ENCODE results near the gene SURF6.

Gene SURF6

GRCh38 chr9:133355881-133356357 lies 19.9 kb upstream of the SURF6 start:
- H3K4me3 ChIP-seq (ENCODE audit: insufficient read depth, low read depth, low read length), result peak overlapping the region; percentile 82
- WGBS, 2 experiments, result 1 to 2% methylated on average over 31 of the region's 31 CpGs
- no peak overlapping the region for H3K27ac ChIP-seq (ENCODE audit: insufficient read depth, low read depth, low read length, poor library complexity, severe bottlenecking)
- no peaks in the 10 kb centered on the region for H3K27me3 ChIP-seq (ENCODE audit: control insufficient read depth, insufficient read depth, low read length, poor library complexity, severe bottlenecking)
- no peaks in the 10 kb centered on the region for H3K9me3 ChIP-seq (ENCODE audit: control insufficient read depth, low read length)
- H3K36me3 ChIP-seq (ENCODE audit: control insufficient read depth, insufficient read depth, low read length), result peaks cover 17% of the 10 kb centered on the region
- H3K4me1 ChIP-seq (ENCODE audit: control insufficient read depth, insufficient read depth, low read length), result peaks cover 8% of the 10 kb centered on the region

GRCh38 chr9:133354766-133355165 lies 18.8 kb upstream of the SURF6 start:
- Histone ChIP-seq H3K4me1 (ENCODE audit: control insufficient read depth, insufficient read depth, low read length) (peaks cover 8% of the 10 kb centered on the region), H3K9me3 (ENCODE audit: control insufficient read depth, low read length) (no peaks in the 10 kb centered on the region), H3K4me3 (ENCODE audit: insufficient read depth, low read depth, low read length) (no peak overlapping the region), H3K36me3 (ENCODE audit: control insufficient read depth, insufficient read depth, low read length) (peaks cover 21% of the 10 kb centered on the region), H3K27me3 (ENCODE audit: control insufficient read depth, insufficient read depth, low read length, poor library complexity, severe bottlenecking) (no peaks in the 10 kb centered on the region), H3K27ac (ENCODE audit: insufficient read depth, low read depth, low read length, poor library complexity, severe bottlenecking) (no peak overlapping the region)
- WGBS, 2 experiments, result 93 to 95% methylated on average over 7 of the region's 7 CpGs

GRCh38 chr9:133353548-133353947 lies 17.6 kb upstream of the SURF6 start:
- peaks cover 24% of the 10 kb centered on the region for H3K36me3 ChIP-seq (ENCODE audit: control insufficient read depth, insufficient read depth, low read length)
- no peak overlapping the region for H3K4me3 ChIP-seq (ENCODE audit: insufficient read depth, low read depth, low read length)
- peaks cover 8% of the 10 kb centered on the region for H3K4me1 ChIP-seq (ENCODE audit: control insufficient read depth, insufficient read depth, low read length)
- WGBS, 2 experiments, result 90 to 91% methylated on average over 5 of the region's 5 CpGs
- no peak overlapping the region for H3K27ac ChIP-seq (ENCODE audit: insufficient read depth, low read depth, low read length, poor library complexity, severe bottlenecking)
- H3K27me3 ChIP-seq (ENCODE audit: control insufficient read depth, insufficient read depth, low read length, poor library complexity, severe bottlenecking), result no peaks in the 10 kb centered on the region
- H3K9me3 ChIP-seq (ENCODE audit: control insufficient read depth, low read length), result no peaks in the 10 kb centered on the region

- H3K4me1 ChIP-seq (ENCODE audit: control insufficient read depth, insufficient read depth, low read length), result peaks cover 8% of the 10 kb centered on the region
- no peaks in the 10 kb centered on the region for H3K9me3 ChIP-seq (ENCODE audit: control insufficient read depth, low read length)
- 93 to 94% methylated on average over 8 of the region's 8 CpGs for WGBS, 2 experiments
- H3K36me3 ChIP-seq (ENCODE audit: control insufficient read depth, insufficient read depth, low read length), result peaks cover 24% of the 10 kb centered on the region
- H3K27me3 ChIP-seq (ENCODE audit: control insufficient read depth, insufficient read depth, low read length, poor library complexity, severe bottlenecking), result no peaks in the 10 kb centered on the region
- H3K4me3 ChIP-seq (ENCODE audit: insufficient read depth, low read depth, low read length), result no peak overlapping the region
- H3K27ac ChIP-seq (ENCODE audit: insufficient read depth, low read depth, low read length, poor library complexity, severe bottlenecking), result no peak overlapping the region
Observed at GRCh38 chr9:133352635-133353340, 16.8 kb upstream of the SURF6 start.

GRCh38 chr9:133351908-133352634 lies 16.1 kb upstream of the SURF6 start:
- Histone ChIP-seq H3K4me3 (ENCODE audit: insufficient read depth, low read depth, low read length) (no peak overlapping the region), H3K36me3 (ENCODE audit: control insufficient read depth, insufficient read depth, low read length) (peaks cover 24% of the 10 kb centered on the region), H3K27me3 (ENCODE audit: control insufficient read depth, insufficient read depth, low read length, poor library complexity, severe bottlenecking) (no peaks in the 10 kb centered on the region), H3K27ac (ENCODE audit: insufficient read depth, low read depth, low read length, poor library complexity, severe bottlenecking) (no peak overlapping the region), H3K4me1 (ENCODE audit: control insufficient read depth, insufficient read depth, low read length) (peaks cover 1% of the 10 kb centered on the region), H3K9me3 (ENCODE audit: control insufficient read depth, low read length) (no peaks in the 10 kb centered on the region)
- WGBS, 2 experiments, result 87% methylated on average over 14 of the region's 14 CpGs

GRCh38 chr9:133351526-133351907 lies 15.5 kb upstream of the SURF6 start:
- no peak overlapping the region for H3K4me3 ChIP-seq (ENCODE audit: insufficient read depth, low read depth, low read length)
- peaks cover 24% of the 10 kb centered on the region for H3K36me3 ChIP-seq (ENCODE audit: control insufficient read depth, insufficient read depth, low read length)
- no peaks in the 10 kb centered on the region for H3K27me3 ChIP-seq (ENCODE audit: control insufficient read depth, insufficient read depth, low read length, poor library complexity, severe bottlenecking)
- 96% methylated on average over 3 of the region's 3 CpGs for WGBS, 2 experiments
- H3K27ac ChIP-seq (ENCODE audit: insufficient read depth, low read depth, low read length, poor library complexity, severe bottlenecking), result no peak overlapping the region
- H3K9me3 ChIP-seq (ENCODE audit: control insufficient read depth, low read length), result no peaks in the 10 kb centered on the region
- H3K4me1 ChIP-seq (ENCODE audit: control insufficient read depth, insufficient read depth, low read length), result peaks cover 3% of the 10 kb centered on the region

- Histone ChIP-seq H3K27ac (ENCODE audit: insufficient read depth, low read depth, low read length, poor library complexity, severe bottlenecking) (no peak overlapping the region), H3K9me3 (ENCODE audit: control insufficient read depth, low read length) (no peaks in the 10 kb centered on the region), H3K27me3 (ENCODE audit: control insufficient read depth, insufficient read depth, low read length, poor library complexity, severe bottlenecking) (no peaks in the 10 kb centered on the region), H3K4me1 (ENCODE audit: control insufficient read depth, insufficient read depth, low read length) (peaks cover 7% of the 10 kb centered on the region), H3K4me3 (ENCODE audit: insufficient read depth, low read depth, low read length) (no peak overlapping the region), H3K36me3 (ENCODE audit: control insufficient read depth, insufficient read depth, low read length) (peaks cover 32% of the 10 kb centered on the region)
- WGBS, 2 experiments, result 91 to 93% methylated on average over 15 of the region's 15 CpGs
Observed at GRCh38 chr9:133349965-133350616, 14.1 kb upstream of the SURF6 start.

- H3K36me3 ChIP-seq (ENCODE audit: control insufficient read depth, insufficient read depth, low read length), result peaks cover 43% of the 10 kb centered on the region
Observed at GRCh38 chr9:133348718-133349573, 13.0 kb upstream of the SURF6 start.

GRCh38 chr9:133347985-133348717 lies 12.2 kb upstream of the SURF6 start, which contains the start of the genes MED22 and RPL7A:
MED22 (minus strand) TSS chr9:133348131; CDS start chr9:133346662, 1,469 bp downstream.
RPL7A (plus strand) TSS chr9:133348218; CDS start chr9:133348244, 26 bp downstream.
- no peaks in the 10 kb centered on the region for H3K27me3 ChIP-seq (ENCODE audit: control insufficient read depth, insufficient read depth, low read length, poor library complexity, severe bottlenecking)
- H3K9me3 ChIP-seq (ENCODE audit: control insufficient read depth, low read length), result no peaks in the 10 kb centered on the region
- H3K4me1 ChIP-seq (ENCODE audit: control insufficient read depth, insufficient read depth, low read length), result peaks cover 7% of the 10 kb centered on the region
- WGBS, 2 experiments, result 0% methylated on average over 64 of the region's 64 CpGs
- H3K27ac ChIP-seq (ENCODE audit: insufficient read depth, low read depth, low read length, poor library complexity, severe bottlenecking), result peak within 1 kb of the TSS; percentile 87
- peak within 1 kb of the TSS; percentile 98 for H3K4me3 ChIP-seq (ENCODE audit: insufficient read depth, low read depth, low read length)
- peaks cover 51% of the 10 kb centered on the region for H3K36me3 ChIP-seq (ENCODE audit: control insufficient read depth, insufficient read depth, low read length)

More at GRCh38 chr9:133348718-133349573, 13.0 kb upstream of the SURF6 start:
- H3K4me3 ChIP-seq (ENCODE audit: insufficient read depth, low read depth, low read length), result peak overlapping the region; percentile 98
- no peaks in the 10 kb centered on the region for H3K27me3 ChIP-seq (ENCODE audit: control insufficient read depth, insufficient read depth, low read length, poor library complexity, severe bottlenecking)
- H3K9me3 ChIP-seq (ENCODE audit: control insufficient read depth, low read length), result no peaks in the 10 kb centered on the region
- 19 to 23% methylated on average over 25 of the region's 25 CpGs for WGBS, 2 experiments
- H3K4me1 ChIP-seq (ENCODE audit: control insufficient read depth, insufficient read depth, low read length), result peaks cover 7% of the 10 kb centered on the region
- peak overlapping the region; percentile 87 for H3K27ac ChIP-seq (ENCODE audit: insufficient read depth, low read depth, low read length, poor library complexity, severe bottlenecking)
